Globus pallidus (tissue), 1 donor: ENCODE data around the gene ASH1L.
"Not testable (repeated sequence)": the region's sequence is repeated elsewhere in the genome, so short reads cannot be mapped to it uniquely, and the experiment has no call there.

Experiments used
- DNase-seq: peaks from one replicate; pipeline ENCODE4 v3.0.0-alpha.2; 2015; ENCODE audit warnings: low spot score

The ASH1L gene

DNA sequence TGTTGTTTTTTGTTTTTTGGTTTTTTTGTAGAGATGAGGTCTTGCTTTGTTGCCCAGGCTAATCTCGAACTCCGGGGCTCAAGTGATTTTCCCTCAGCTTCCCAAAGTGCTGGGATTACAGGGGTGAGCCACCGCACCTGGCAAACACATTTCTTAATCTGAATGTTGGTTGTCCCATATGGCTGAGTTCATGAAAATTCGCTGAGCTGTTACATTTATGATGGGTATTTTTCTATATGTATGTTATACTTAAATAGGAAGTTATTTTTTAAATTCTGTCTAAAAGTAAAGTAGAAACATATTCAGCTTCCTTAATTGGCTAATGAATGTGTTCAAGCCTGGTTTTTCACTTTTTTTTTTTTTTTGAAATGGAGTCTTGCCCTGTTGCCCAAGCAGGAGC is 75.1 kb downstream of the ASH1L start:
- no peak for DNase-seq

DNA sequence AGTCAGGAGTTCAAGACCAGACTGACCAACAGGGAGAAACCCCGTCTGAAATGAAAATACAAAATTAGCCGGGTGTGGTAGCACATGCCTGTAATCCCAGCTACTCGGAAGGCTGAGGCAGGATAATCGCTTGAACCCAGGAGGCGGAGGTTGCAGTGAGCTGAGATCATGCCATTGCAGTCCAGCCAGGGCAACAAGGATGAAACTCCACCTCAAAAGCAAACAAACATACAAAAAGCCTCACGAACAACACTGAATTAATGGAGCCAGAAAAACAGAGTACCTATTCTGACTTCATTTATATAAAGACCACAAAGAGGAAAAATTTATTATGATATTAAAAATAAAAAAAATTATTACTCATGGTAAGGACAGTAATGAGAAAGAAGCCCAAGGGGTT is 75.7 kb downstream of the ASH1L start:
- DNase-seq = not testable (repeated sequence)

DNA sequence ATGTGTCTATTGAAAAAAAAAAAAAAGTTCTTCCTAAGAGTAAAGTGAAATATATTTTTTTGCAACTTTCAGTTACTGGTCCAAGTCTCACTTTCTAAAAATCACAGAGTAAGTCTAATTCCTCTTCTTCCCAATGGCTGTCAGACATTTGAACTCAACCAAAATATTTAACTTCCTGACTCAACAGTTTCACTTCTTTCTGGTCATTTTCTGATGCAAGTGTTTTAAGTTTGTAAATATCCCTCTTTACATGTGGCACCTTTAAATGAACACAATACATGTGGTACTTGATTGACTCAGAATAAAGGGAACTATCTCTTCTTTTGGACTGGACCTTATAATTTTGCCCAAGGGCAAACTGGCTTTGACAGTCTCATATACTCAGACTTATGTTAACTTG is 76.7 kb downstream of the ASH1L start:
- DNase-seq = peak; percentile 61

DNA sequence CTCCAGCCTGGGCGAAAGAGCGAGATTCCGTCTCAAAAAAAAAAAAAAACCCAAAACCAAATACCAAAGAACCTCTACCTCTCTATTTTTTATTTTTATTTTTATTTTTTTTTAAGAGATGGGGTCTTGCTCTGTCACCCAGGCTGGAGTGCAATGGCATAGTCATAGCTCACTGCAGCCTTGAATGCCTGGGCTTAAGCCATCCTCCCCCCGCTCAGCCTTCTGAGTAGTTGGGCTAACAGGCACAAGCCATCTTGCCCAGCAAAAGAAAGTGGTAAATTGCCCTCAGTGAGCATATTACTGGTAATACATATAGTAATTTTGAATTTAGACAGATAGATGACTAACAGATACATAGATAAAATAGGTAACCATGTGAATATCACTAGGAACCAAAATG is 77.4 kb downstream of the ASH1L start:
- no peak for DNase-seq

DNA sequence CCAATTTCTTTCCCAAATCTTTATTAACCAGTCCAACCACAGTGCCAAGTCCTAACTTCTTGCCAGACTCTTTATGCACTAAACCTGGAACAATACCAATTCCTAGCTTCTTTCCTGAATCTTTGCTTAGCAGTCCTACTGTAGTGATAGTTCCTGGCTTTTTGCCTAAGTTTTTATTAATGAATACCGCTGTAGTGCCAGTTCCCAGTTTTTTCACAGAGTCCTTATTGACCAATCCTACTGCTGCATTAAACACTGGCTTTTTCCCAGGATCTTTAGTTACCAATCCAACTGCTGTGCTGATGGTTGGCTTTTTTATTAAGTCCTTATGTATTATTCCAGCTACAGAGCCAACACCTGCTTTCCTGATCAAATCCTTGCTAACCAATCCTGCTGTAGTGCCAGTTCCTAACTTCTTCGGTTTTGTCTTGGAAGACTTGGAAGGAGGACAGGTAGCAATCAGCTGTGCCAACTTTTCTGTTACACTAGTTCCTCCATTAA is 80.8 kb downstream of the ASH1L start:
- no peak for DNase-seq

DNA sequence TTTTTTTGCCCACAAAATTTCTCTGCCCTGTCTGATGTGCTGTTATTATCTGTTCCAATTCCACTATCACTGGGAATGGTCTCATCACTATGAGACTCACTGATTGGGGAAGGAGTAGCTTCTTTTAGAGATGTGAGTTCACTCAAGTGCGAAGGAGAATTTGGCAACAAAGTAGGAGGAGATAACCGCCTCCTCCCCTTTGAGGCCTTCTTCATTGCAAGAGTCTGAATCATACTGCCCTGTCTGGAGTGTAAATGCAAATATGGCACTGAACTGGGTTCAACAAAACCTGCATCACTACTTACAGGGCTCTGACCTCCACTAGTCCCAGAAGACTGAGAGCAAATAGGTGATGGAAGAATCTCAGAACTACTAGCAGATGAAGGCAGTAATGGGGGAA is 83.4 kb downstream of the ASH1L start:
- DNase-seq = no peak

DNA sequence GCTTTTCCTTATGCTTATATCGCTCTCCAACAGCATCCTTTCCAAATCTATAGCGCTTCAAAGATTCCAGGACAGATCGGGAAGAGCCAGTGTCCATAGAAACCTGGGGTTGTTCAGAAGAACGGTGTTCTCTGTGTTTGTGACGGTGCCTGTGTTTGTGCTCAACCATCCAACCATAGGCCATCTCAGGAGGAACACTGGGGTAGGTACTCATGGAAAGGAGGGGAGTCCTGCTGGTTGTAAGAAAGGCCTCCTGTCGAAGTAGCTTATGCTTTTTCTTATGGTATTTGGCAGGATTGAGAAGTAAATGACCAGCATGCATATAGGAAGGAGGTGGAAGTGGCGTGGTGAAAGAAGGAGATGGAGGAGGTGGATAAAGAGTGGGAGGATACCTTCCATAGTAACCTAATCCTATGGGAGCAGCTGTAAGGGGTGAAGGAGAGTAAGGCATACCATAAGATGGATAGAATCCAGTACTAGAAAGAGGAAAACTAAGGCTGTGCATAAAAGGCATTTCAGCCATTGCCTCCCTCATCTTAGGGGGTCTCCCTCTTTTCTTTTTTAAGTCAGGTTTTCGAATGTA is 84.2 kb downstream of the ASH1L start:
- DNase-seq = no peak

DNA sequence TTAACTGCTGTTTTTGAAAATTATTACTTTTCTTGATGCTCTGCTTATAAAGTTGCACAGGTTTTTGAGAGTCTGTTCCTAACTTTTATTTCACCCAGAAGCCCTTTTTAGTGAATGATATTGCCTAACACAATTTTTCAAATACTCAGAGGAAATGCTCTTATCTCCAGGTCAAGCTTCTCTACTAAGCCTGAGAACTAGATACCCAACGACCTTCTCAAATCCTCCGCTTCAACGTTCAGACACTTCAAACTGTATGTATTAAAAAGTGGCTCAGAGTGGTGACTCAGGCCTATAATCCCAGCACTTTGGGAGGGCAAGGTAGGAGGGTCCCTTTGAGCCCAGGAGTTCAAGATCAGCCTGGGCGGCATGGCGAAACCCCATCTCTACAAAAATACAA is 88.5 kb downstream of the ASH1L start:
- DNase-seq = no peak

DNA sequence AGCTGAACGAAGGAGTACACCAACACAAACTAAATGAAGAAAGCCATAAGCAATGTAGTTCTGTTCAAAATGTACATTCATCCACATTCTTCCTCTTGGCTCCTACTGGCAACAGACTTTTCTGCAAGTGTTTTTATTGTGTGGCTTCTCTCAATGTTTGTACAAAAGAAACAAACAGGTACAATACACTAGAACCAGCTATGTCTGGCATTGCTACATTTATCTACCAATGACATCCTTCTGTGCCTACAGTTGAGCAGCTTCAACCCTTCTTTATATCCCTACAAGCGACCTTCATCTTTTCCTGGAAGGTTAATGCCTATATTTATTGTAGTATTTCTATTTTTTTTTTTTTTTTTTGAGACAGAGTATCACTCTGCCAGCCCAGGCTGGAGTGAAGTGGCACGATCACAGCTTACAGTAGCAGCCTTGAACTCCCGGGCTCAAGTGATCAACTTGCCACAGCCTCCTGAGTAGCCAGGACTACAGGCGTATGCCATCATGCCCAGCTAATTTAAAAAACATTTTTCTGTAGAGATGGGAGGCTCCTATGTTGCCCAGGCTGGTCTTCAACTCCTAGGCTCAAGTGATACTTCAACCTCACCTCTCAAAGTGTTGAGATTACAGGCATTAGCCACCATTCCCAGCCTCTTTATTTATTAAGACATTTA is 89.3 kb downstream of the ASH1L start:
- no peak for DNase-seq

DNA sequence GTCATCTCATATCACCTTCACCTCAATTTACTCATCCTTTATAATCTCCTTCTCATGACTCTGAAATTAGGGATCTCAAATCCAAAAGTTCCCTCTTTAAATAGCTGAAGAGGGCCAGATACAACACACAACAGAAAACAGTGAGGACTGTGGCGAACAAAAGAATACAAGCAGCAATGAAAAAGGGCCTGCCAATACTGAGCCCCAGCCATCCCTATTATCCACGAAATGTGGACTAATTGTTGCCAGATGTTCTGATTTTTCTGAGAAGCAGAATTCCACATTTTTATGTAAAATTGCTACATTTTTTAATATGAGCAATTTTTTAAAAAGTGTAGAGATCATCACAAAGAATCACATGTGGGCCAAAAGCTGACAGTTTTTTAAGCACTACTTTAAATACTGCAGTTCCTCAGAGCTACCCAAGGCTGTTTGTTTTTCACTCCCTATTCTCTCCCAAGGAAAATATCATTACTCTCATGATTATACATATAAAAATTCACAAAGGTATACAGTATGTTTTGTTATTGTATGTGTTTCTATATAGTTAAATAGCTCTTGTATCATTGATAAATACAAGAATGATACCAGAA is 90.0 kb downstream of the ASH1L start:
- peak; percentile 55 for DNase-seq

DNA sequence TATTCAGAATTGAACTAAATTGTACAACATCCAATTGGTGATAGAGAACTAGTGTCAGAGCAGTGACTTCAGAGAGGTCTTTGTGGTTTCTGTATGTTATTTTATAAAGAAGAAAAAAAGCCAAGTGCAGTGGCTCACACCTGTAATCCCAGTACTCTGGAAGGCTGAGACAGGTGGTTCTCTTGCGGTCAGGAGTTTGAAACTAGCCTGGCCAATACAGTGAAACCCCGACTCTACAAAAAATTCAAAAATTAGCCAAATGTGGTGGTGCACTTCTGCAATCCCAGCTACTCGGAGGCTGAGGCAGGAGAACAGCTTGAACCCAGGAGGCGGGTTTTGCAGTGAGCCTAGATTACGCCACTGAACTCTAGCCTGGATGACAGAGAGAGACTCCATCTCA is 90.7 kb downstream of the ASH1L start:
- DNase-seq = no peak

DNA sequence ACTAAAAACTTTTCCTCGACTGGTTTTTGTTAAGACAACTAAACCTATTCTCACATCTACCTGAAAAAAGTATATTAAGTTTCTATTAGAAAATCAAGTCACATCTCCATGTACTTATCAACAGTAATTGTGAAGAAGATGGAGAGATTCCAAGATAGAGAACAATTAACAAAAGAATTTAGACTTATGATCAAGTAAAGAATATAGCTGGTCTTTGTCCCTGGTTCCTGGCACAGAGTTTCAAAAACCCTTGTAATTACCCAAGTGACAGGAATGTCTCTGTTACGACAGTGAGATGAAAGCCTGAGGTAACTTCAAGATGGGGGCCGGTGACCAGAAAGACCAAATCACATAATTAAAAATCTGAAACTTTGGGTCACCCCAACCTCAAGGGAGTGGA is 91.6 kb downstream of the ASH1L start:
- peak; percentile 78 for DNase-seq

DNA sequence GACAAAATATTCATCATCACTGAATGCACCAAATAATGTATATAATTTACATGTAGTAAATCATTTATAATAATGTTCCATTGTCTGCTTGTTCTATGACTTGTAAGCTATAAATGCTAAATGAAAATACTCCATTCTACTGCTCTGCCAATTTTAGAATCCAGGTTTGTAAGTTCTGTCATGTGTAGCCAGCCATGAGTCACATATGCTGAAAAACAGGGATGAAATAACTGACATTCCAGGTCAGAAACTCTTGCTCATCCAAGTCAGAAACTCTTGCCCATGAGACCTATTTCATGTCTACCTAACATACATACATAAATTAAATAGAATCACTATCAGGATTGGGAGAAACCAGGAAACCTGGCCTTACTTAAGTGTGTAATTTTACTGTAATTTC is 95.6 kb downstream of the ASH1L start:
- DNase-seq = no peak

DNA sequence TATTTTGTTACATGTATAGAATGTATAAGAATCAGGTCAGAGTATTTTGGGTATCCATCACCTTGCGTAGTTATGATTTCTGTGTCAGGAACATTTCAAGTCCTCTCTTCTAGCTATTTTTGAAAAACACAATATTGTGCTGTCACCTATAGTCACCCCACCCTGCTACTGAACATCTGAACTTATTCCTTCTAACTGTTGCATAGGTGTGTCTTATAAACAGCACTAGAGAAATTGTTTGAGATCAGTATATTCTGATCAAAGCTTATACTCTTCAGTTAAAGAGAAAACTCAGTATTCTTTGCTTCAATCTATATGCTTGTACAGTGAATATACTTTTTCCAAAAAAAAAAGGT is 96.0 kb downstream of the ASH1L start:
- no peak for DNase-seq

DNA sequence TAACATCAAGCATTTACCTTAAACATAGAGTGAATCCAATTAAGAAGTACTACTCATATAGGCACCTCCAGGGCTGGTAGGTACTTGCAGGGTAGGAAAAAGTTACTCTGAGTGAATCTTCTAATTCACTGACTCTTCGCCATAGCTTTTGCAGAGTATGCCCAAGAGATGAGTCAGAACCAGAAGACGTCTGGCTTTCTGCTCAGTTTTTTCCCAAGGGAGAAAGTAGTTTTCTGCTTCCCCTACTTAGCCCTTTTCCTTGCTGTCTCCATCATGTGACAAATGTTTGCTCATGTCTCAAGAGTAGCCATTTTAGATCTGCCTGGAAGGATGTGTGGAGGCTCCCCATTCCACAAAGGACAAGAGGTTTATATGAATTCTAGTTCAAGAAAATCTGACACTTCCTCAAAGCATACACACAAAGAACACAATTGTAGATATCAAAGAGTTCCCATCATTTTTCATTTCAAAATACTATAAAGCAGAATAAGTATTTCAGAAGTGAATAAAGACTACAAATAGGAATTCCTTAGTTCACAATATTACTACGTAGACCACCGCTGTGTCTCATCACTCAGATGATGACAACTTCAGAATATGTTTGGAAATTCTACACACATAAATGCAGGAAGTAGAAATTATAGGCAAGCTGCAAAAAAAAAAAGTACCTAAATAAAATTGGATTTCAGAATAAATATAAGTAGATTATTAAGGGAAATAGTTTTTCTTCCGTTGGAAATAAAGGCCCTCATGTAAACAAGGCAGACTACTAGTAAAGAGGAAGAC is 98.5 kb downstream of the ASH1L start:
- no peak for DNase-seq

DNA sequence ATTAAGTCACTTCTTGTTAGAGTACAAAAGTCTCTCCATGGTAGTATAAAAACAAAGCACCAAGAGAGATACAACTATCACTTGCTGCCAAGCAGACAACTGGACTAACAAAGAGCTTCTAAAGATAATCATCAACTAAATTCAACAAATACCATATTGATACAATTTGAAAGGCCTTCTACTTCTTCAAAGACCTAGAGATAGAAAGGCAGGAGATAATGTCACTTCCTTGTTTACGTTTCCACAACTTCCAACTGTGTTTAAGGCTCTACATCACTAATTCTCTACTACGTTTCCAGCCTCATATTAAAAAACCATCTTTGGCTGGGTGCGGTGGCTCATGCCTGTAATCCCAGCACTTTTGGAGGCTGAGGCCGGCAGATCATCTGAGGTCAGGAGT is 104.5 kb downstream of the ASH1L start:
- DNase-seq = no peak

DNA sequence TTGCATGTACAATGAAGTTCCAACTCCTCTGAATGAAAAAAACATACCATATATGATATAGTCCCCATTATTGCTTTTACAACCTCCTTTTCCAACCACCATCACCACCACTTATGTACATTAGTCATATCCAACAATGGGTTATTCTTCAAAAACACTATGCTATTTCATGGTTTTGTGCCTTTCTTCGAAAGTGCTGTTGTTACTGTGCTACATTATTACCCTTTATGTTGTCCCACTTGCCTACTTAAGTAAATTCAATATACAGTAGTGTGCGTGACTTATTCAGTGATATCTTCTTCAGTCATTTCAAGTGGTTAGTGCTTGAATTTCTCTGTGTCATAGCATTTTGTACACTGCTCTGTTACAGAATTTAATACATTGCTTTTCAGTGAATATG is 105.3 kb downstream of the ASH1L start:
- no peak for DNase-seq

DNA sequence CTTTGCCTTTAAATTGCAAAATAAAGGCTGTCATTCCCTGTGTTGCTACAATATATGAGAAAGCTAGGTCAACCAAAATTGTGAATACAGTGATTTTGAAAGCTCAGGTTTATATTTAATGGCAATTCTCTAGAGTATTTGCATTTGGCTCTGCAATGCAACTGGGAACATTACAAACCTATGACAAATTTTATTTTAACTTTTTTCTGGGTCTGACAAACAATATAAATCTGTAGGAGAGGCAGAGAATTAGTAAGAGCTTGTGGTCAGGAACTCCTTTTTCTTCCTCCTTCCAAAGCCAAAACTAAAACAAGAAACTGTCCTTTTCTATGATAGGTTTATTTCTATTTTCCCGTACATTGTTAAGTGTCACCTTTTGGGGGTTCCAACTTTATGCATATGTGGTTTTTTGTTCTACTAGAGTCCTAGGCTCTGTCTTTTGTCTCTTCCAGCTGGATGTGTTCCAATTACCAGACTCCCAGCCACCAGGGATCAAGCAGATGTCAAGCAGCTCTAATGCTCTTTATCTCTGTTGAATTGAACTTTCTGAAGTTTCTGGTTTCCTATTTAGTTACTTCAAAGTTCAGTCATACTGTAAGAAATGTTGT is 106.9 kb downstream of the ASH1L start:
- no peak for DNase-seq

DNA sequence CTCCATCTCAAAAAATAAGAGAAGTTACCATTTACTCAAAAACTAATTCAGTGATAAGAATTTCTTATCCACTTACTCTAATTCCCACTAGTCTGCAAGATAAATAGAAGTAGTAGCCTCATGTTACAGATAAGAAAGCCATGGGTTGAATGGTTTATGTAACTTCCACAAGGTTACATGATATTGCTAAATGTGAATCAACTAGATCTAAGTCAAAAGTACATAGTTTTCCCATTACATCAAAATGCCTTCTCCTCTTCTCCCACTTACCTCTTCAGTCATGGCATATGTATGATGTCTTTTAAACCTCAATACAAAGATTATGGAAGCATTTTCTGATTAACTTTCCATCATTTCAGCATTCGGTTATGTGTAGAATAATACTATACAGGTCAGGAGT is 108.5 kb downstream of the ASH1L start:
- DNase-seq = no peak

DNA sequence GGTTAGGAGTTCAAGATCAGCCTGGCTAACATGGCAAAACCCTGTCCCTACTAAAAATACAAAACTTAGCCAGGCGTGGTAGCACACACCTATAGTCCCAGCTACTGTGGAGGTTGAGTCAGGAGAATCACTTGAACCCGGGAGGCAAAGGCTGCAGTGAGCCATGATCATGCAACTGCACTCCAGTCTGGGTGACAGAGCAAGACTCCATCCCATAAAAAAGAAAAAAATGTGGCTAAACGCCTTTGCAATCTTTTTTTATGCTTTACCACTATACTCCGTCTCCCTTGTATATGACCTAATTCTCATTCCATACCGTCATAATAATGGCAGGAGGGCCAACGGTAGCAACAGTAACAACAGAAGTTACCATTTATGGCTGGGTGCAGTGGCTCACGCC is 109.5 kb downstream of the ASH1L start:
- no peak for DNase-seq

DNA sequence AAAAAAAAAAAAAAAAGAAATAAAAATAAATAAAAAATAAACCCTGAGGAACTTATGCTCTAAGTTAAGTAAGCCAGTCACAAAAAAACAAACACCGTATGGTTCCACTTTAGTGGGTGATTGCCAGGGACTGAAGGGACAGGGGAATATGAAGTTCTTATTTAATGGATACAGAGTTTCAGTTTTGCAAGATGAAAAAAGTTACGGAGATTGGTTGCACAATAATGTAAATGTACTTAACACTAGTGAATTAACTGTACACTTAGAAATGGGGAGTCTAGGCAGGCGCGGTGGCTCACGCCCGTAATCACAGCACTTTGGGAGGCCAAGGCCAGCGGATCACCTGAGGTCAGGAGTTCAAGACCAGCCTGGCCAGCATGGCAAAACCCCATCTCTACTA is 111.4 kb downstream of the ASH1L start:
- DNase-seq = no peak

DNA sequence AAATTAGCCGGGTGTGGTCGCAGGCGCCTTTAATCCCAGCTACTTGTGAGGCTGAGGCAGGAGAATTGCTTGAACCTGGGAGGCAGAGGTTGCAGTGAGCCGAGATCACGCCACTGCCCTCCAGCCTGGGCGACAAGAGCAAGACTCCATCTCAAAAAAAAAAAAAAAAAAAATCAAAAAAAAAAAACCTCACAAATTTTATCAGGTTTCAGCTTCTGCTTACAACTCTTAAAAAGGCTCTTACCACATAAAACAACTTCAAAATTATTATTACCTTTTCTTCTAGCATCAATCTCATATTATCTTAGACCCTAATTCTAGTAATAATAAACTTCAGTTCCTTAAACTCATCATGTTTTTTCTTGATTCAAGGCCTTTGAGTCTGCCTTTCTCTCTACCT is 120.2 kb downstream of the ASH1L start:
- DNase-seq = not testable (repeated sequence)

DNA sequence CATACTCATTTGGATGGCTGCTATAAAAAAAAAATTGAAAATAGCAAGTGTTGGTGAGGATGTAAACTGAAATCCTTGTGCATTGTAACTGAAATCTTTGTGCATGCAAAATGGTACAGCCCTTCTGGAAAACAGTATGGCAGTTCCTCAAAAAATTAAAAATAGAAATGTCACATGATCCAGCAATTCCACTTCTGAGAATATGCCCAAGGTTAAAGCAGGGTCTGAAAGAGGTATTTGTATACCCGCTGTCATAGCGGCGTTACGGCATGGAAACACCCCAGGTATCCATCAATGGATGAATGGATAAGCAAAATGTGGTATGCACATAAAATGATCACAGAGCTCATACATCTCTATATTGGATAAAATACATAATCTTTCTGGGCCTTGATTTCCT is 125.2 kb downstream of the ASH1L start:
- DNase-seq = no peak
